Omental fat pad (tissue), 4 donors: ENCODE measurements around the gene PPM1M. TPM values are rescaled to one million over a fixed set of nuclear protein-coding genes. Genes with fewer than 3 reads are reported as not detected.

Experiments
- ATAC-seq: fragments of 150-250 bp; one replicate; pipeline ENCODE4 v1.9.1; 2016; ENCODE audit warnings: mild to moderate bottlenecking, moderate library complexity; ENCODE audit not compliant: low FRiP score
- DNase-seq: peaks from one replicate; pipeline ENCODE4 v3.0.0-alpha.2; 2019; ENCODE audit warnings: low spot score
- total RNA-seq, 4 donors: library from RNA; depleted of rRNA; stranded (reverse); fragments of >200 nt; gene quantifications; one replicate each; pipeline ENCODE4 v1.1.0, GENCODE V29; 2016
- TF ChIP-seq, protein P1 (sequence below), 3 donors: fragments of 450-650 bp; IDR thresholded peaks; one replicate each; pipeline ENCODE4 v1.5.1; 2016 to 2017; ENCODE audit warnings: antibody characterized with exemption in 3 of 3, mild to moderate bottlenecking in 3 of 3, moderate library complexity in 2 of 3

PPM1M gene
- total RNA-seq, 4 donors from 2014 or later: 17.0 to 32.2 (median 23.9) TPM

GRCh38 chr3:52216585-52217408 lies 28.8 kb upstream of the PPM1M start:
- DNase-seq (no peak), ATAC-seq (peak; percentile 97)

DNA sequence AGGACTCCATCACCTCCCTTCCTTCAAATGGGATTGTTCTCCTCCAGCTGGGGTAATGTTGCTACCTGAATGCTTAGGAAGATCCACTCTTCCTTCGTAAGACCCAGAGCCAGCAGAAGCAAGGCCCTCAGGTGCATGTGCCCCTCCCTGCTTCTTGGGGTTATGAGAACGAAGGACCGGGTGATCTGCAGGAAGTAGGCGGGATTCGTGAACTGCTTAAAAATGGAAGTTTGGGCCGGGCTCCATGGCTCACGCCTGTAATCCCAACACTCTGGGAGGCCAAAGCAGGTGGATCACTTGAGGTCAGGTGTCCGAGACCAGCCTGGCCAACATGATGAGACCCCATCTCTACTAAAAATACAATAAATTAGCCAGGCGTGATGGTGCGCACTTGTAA lies 28.2 kb upstream of the PPM1M start:
- no peak for DNase-seq
- TF ChIP-seq, protein P1, sequence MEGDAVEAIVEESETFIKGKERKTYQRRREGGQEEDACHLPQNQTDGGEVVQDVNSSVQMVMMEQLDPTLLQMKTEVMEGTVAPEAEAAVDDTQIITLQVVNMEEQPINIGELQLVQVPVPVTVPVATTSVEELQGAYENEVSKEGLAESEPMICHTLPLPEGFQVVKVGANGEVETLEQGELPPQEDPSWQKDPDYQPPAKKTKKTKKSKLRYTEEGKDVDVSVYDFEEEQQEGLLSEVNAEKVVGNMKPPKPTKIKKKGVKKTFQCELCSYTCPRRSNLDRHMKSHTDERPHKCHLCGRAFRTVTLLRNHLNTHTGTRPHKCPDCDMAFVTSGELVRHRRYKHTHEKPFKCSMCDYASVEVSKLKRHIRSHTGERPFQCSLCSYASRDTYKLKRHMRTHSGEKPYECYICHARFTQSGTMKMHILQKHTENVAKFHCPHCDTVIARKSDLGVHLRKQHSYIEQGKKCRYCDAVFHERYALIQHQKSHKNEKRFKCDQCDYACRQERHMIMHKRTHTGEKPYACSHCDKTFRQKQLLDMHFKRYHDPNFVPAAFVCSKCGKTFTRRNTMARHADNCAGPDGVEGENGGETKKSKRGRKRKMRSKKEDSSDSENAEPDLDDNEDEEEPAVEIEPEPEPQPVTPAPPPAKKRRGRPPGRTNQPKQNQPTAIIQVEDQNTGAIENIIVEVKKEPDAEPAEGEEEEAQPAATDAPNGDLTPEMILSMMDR (IDR thresholded peaks at IDR 0.05): no peak
- ATAC-seq: no peak

More at GRCh38 chr3:52216585-52217408, 28.8 kb upstream of the PPM1M start:
- TF ChIP-seq, protein P1 (IDR thresholded peaks at IDR 0.05): no peak

GRCh38 chr3:52218026-52218425 lies 27.5 kb upstream of the PPM1M start:
- ATAC-seq (no peak), DNase-seq (no peak)
- TF ChIP-seq, protein P1 (IDR thresholded peaks at IDR 0.05): no peak

DNA sequence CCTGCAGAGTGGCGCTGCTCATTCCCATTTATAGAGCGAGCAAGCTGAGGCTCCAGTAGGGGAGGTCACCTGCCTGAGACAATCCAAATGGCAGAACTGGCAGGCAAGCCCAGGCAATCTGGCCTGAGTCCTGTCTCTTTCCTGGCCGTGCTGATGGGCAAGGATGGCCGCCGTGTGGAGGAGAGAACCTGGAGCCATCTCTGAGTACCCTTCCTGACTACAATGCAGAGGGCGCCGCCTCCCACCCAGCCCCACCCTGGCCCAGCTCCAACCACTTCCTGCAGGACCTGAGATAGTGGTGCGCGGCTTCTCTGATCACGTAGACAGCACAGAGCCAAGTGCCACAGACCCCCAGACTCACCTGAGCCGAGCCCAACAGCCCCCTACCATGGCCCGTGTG lies 27.1 kb upstream of the PPM1M start:
- TF ChIP-seq, protein P1 (IDR thresholded peaks at IDR 0.05): no peak
- DNase-seq: no peak
- no peak for ATAC-seq

GRCh38 chr3:52218937-52219650 lies 26.5 kb upstream of the PPM1M start:
- no peak for ATAC-seq
- TF ChIP-seq, protein P1 (IDR thresholded peaks at IDR 0.05): no peak

GRCh38 chr3:52220380-52221026 lies 25.1 kb upstream of the PPM1M start:
- peak; percentile 89 for DNase-seq
- ATAC-seq: peak; percentile 57

More at GRCh38 chr3:52218937-52219650, 26.5 kb upstream of the PPM1M start:
- DNase-seq: no peak

More at GRCh38 chr3:52220380-52221026, 25.1 kb upstream of the PPM1M start:
- TF ChIP-seq, protein P1 (IDR thresholded peaks at IDR 0.05): peak in 1 of 3 donors; percentile 92
